Mesothelial cell of epicardium (in vitro differentiated cells): ENCODE data around the gene CPB2. TPM values are rescaled to one million over a fixed set of nuclear protein-coding genes. Genes with fewer than 3 reads are reported as not detected.

Source experiments
- DNase-seq, 2 experiments: peaks; one replicate each; pipeline ENCODE4 v3.0.0; 2021; ENCODE audit warnings: low spot score in 2 of 2; ENCODE audit not compliant: unreplicated experiment in 2 of 2
- H3K27ac Mint-ChIP-seq: 2 replicates; pipeline ENCODE4 v1.8.0; 2021; ENCODE audit warnings: mixed read lengths
- H3K27me3 Mint-ChIP-seq: 2 replicates; pipeline ENCODE4 v1.8.0; 2021; ENCODE audit warnings: low read depth, mixed read lengths
- H3K36me3 Mint-ChIP-seq: 2 replicates; pipeline ENCODE4 v1.8.0; 2021; ENCODE audit warnings: mixed read lengths
- H3K4me1 Mint-ChIP-seq: 2 replicates; pipeline ENCODE4 v1.8.0; 2021; ENCODE audit warnings: mixed read lengths
- H3K4me3 Mint-ChIP-seq: 2 replicates; pipeline ENCODE4 v1.8.0; 2021; ENCODE audit warnings: mild to moderate bottlenecking, moderate library complexity, mixed read lengths
- H3K9me3 Mint-ChIP-seq: 2 replicates; pipeline ENCODE4 v1.8.0; 2021; ENCODE audit warnings: mixed read lengths
- total RNA-seq: library from RNA; stranded (reverse); gene quantifications from 3 replicates; pipeline ENCODE4 v1.2.1, GENCODE V29; 2021
- TF ChIP-seq, protein P1 (sequence below): fragments of 200-600 bp; sonication (generic); IDR thresholded peaks from one replicate; pipeline ENCODE4 v1.5.0; 2021; ENCODE audit warnings: antibody characterized with exemption; ENCODE audit not compliant: unreplicated experiment

CPB2 gene
- total RNA-seq, 1 donor from 2014 or later: not detected

DNA sequence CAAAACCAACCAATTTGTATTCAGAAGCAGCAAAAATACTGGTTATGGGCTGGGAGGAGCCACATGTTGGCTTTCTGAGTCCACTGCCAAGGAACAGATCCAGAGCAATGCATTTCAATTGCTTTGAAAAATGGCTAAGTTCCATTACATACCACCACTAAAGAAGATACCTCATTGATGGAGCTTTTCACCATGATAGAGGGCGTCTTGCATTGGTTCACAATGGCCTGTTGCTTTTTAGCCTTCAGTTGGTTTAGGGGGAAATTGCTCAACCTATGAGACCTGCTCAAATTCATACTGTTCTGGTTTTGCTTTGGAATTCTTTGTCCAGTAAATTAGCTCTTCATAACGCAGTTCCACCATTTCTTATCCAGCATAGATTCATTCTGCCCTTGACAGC lies 21.2 kb upstream of the CPB2 start:
- Mint-ChIP-seq H3K9me3 (no peaks in the 10 kb centered on the region), H3K36me3 (no peaks in the 10 kb centered on the region), H3K27me3 (no peaks in the 10 kb centered on the region), H3K27ac (no peak overlapping the region), H3K4me1 (peaks cover 7% of the 10 kb centered on the region), H3K4me3 (no peak overlapping the region)
- TF ChIP-seq, protein P1, sequence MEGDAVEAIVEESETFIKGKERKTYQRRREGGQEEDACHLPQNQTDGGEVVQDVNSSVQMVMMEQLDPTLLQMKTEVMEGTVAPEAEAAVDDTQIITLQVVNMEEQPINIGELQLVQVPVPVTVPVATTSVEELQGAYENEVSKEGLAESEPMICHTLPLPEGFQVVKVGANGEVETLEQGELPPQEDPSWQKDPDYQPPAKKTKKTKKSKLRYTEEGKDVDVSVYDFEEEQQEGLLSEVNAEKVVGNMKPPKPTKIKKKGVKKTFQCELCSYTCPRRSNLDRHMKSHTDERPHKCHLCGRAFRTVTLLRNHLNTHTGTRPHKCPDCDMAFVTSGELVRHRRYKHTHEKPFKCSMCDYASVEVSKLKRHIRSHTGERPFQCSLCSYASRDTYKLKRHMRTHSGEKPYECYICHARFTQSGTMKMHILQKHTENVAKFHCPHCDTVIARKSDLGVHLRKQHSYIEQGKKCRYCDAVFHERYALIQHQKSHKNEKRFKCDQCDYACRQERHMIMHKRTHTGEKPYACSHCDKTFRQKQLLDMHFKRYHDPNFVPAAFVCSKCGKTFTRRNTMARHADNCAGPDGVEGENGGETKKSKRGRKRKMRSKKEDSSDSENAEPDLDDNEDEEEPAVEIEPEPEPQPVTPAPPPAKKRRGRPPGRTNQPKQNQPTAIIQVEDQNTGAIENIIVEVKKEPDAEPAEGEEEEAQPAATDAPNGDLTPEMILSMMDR: no peak
- DNase-seq: no peak

DNA sequence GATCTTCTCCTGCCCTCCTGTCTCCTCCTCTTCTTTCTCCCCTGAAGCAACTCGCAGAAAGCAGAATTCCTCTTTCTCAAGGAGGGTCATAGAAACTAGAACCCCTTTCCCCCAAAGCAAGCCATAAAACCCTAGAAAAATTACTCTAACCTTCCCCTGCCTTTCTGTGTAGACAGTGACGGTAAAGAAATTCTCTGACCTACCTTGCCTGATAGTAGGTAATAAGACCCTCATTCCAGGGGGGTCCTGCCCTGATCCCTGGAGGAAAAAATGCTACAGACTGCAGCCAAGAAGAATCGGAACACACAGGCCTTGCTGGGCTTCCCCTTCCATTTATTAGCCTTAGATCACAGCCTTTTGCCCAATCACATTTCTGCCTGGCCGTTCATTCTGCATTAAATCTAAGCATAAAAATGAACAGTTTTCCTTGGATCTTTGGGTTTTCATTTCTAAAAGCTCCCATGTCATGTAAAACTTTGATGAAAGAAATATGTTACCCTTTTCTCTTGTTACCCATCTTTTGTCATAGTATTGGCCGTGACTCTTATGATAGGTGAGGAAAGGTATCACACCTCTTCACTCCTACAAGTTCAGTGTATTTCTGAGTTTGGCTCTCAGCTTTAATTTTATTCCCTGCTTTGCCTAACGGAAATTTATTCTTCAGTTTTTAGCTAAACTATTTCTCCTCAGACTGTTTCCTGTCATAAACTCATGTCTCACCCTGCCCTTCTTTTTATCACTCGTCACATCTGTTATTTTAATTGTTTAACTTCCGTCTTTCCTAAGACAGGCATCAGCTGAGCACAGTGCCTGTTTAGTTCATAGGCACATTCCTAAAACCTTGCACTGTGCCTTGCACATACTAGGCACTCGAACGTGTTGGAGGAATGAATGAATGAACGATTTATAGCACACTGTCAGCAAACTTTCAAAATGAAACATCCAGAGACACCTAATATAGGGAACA lies 20.4 kb upstream of the CPB2 start:
- DNase-seq: no peak
- Mint-ChIP-seq H3K36me3 (no peaks in the 10 kb centered on the region), H3K4me1 (peaks cover 10% of the 10 kb centered on the region), H3K4me3 (no peak overlapping the region), H3K9me3 (no peaks in the 10 kb centered on the region), H3K27ac (no peak overlapping the region), H3K27me3 (no peaks in the 10 kb centered on the region)
- TF ChIP-seq, protein P1: no peak

DNA sequence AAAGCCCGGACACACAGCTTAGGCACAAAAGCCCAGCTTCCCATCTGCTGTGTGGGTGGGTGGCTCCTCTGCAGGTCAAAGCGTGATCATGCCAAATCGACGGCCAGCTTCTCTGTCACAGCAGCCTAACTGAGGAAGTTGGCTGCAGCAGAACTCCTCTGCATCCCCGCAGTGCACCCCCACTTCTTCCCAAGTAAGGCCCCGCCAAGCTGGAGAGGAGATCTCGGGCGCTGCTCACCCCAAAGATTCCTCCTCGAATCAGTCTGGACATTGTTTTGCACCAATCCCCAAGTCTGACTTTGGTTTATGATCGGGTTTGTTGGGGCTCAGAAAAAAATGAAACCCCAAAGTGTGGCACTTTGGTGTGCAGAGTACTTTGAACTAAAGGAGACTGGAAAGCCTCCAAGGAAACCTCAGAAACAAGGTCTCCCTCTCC lies 19.7 kb upstream of the CPB2 start:
- TF ChIP-seq, protein P1: no peak
- Mint-ChIP-seq H3K27me3 (no peaks in the 10 kb centered on the region), H3K36me3 (no peaks in the 10 kb centered on the region), H3K27ac (no peak overlapping the region), H3K9me3 (no peaks in the 10 kb centered on the region), H3K4me1 (peaks cover 17% of the 10 kb centered on the region), H3K4me3 (no peak overlapping the region)
- DNase-seq: no peak

DNA sequence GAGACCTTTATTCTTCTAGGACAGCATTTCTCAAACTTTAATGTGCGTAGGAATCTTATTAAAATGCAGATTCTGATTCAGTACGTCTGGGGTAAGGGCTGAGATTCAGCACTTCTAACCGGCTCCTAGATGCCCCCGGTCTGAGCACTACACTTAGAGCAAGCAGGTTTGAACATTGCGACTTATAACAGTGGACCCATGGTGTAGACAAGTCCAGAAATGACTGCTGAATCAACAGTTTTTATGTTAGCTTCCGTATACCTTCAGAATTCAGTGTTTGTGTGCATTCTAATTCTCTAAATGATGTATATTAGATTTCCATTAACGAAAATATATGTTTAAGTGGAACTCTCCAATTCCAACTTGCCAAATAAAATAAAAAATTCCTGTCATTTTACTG lies 17.5 kb upstream of the CPB2 start:
- Mint-ChIP-seq H3K36me3 (no peaks in the 10 kb centered on the region), H3K4me1 (peaks cover 18% of the 10 kb centered on the region), H3K9me3 (peaks cover 5% of the 10 kb centered on the region), H3K27me3 (no peaks in the 10 kb centered on the region), H3K27ac (no peak overlapping the region), H3K4me3 (no peak overlapping the region)
- TF ChIP-seq, protein P1: no peak
- no peak for DNase-seq

DNA sequence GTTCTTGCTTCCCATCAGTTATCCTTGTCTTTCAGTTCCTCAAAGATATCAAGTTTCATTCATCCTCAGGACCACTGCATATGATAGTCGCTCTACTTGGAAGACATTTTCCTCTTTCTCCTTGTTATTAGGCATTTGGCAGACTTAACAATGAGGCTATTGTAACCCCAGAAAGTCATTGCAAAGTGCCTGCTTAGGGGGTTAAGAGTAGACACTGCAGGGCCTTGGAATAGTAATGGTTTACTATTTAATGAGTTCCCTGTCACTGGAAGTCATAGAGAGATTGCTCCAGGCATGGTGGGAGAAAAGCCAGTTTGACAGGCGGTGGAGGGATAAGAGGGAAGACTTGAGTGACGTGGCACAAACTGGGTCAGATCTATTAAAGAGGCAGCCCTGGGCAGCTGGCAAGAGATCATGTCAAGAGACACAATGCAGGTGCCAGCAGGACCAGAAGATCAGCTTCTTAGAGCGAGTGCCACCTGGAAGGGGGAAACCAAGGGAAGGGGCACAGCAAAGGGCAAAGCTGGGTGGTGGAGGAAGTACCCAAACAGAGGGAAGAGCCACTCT lies 16.8 kb upstream of the CPB2 start:
- Mint-ChIP-seq H3K4me3 (no peak overlapping the region), H3K4me1 (peaks cover 18% of the 10 kb centered on the region), H3K27ac (no peak overlapping the region), H3K27me3 (no peaks in the 10 kb centered on the region), H3K36me3 (no peaks in the 10 kb centered on the region), H3K9me3 (peaks cover 5% of the 10 kb centered on the region)
- TF ChIP-seq, protein P1: no peak
- DNase-seq: no peak
